Vagina (tissue), 2 donors: ENCODE measurements around the gene CLCNKA.

ENCODE experiments used
- POLR2AphosphoS5 ChIP-seq, 2 donors: sonication (generic); formaldehyde crosslinking; IDR thresholded peaks; one replicate each; pipeline ENCODE4 v1.9.0; 2017; ENCODE audit warnings: antibody characterized with exemption in 2 of 2, mild to moderate bottlenecking in 2 of 2, low read depth in 1 of 2; ENCODE audit not compliant: insufficient read depth in 1 of 2
- TF ChIP-seq, protein P1 (sequence below), 3 experiments: fragments of 450-650 bp in 2 of 3; fragments of 200-600 bp in 1 of 3; sonication (generic) in 1 of 3; IDR thresholded peaks; one replicate each; pipeline ENCODE4 v1.5.1; 2017 to 2019; ENCODE audit warnings: antibody characterized with exemption in 3 of 3, mild to moderate bottlenecking in 2 of 3, moderate library complexity in 2 of 3

GRCh38 chr1:16009678-16010077 is 12.2 kb upstream of the CLCNKA start:
- TF ChIP-seq, protein P1, sequence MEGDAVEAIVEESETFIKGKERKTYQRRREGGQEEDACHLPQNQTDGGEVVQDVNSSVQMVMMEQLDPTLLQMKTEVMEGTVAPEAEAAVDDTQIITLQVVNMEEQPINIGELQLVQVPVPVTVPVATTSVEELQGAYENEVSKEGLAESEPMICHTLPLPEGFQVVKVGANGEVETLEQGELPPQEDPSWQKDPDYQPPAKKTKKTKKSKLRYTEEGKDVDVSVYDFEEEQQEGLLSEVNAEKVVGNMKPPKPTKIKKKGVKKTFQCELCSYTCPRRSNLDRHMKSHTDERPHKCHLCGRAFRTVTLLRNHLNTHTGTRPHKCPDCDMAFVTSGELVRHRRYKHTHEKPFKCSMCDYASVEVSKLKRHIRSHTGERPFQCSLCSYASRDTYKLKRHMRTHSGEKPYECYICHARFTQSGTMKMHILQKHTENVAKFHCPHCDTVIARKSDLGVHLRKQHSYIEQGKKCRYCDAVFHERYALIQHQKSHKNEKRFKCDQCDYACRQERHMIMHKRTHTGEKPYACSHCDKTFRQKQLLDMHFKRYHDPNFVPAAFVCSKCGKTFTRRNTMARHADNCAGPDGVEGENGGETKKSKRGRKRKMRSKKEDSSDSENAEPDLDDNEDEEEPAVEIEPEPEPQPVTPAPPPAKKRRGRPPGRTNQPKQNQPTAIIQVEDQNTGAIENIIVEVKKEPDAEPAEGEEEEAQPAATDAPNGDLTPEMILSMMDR (IDR thresholded peaks at IDR 0.05): no peak
- TF ChIP-seq POLR2AphosphoS5 (IDR thresholded peaks at IDR 0.05; ENCODE audit: insufficient read depth in 1 of 2, low read depth in 1 of 2): no peak
